H9 (cell line): ENCODE results near the gene KLF11. TPM values are rescaled to one million over a fixed set of nuclear protein-coding genes. Genes with fewer than 3 reads are reported as not detected.

Source experiments
- DNase-seq: peaks from one replicate; pipeline ENCODE4 v3.0.0-alpha.2; 2017
- H2AFZ ChIP-seq: one replicate; pipeline ENCODE4 v1.6.1; 2013; ENCODE audit warnings: mild to moderate bottlenecking, low read length, control low read depth, moderate library complexity
- H2AK5ac ChIP-seq: 2 replicates; pipeline ENCODE4 v1.6.1; 2013; ENCODE audit warnings: low read length, control low read depth, mixed read lengths; ENCODE audit not compliant: insufficient read length
- H2BK120ac ChIP-seq: one replicate; pipeline ENCODE4 v1.6.1; 2013; ENCODE audit warnings: low read depth, mild to moderate bottlenecking, low read length, control low read depth, inconsistent platforms; ENCODE audit not compliant: poor library complexity, severe bottlenecking
- H2BK12ac ChIP-seq: 2 replicates; pipeline ENCODE4 v1.6.1; 2013; ENCODE audit warnings: low read length, control low read depth, mixed read lengths, low read depth; ENCODE audit not compliant: insufficient read length
- H2BK15ac ChIP-seq: 2 replicates; pipeline ENCODE4 v1.6.1; 2013; ENCODE audit warnings: low read depth, low read length, control low read depth
- H2BK20ac ChIP-seq: one replicate; pipeline ENCODE4 v1.6.1; 2013; ENCODE audit warnings: low read depth, mild to moderate bottlenecking, low read length, control low read depth, inconsistent platforms; ENCODE audit not compliant: poor library complexity, severe bottlenecking
- H2BK5ac ChIP-seq: 2 replicates; pipeline ENCODE4 v1.6.1; 2013; ENCODE audit warnings: low read length, control low read depth, mixed read lengths; ENCODE audit not compliant: insufficient read length
- H3K14ac ChIP-seq: 2 replicates; pipeline ENCODE4 v1.6.1; 2013; ENCODE audit warnings: low read length, control low read depth; ENCODE audit not compliant: insufficient read depth
- H3K18ac ChIP-seq: 2 replicates; pipeline ENCODE4 v1.6.1; 2013; ENCODE audit warnings: low read depth, mild to moderate bottlenecking, mixed read lengths, low read length, control low read depth; ENCODE audit not compliant: insufficient read length
- H3K23ac ChIP-seq: 2 replicates; pipeline ENCODE4 v1.6.1; 2013; ENCODE audit warnings: low read length, control low read depth, mixed read lengths, low read depth; ENCODE audit not compliant: insufficient read length
- H3K23me2 ChIP-seq: 2 replicates; pipeline ENCODE4 v1.6.1; 2013; ENCODE audit warnings: low read depth, mild to moderate bottlenecking, mixed read lengths, low read length, control low read depth; ENCODE audit not compliant: insufficient read length, poor library complexity, severe bottlenecking
- H3K27ac ChIP-seq: 2 replicates; pipeline ENCODE4 v1.5.1; 2013; ENCODE audit warnings: low read length, control low read depth, mixed read lengths, low read depth; ENCODE audit not compliant: insufficient read length
- H3K27me3 ChIP-seq: 2 replicates; pipeline ENCODE4 v1.6.1; 2013; ENCODE audit warnings: low read length, control low read depth, inconsistent platforms; ENCODE audit not compliant: insufficient read depth
- H3K4ac ChIP-seq: 2 replicates; pipeline ENCODE4 v1.6.1; 2013; ENCODE audit warnings: low read depth, mild to moderate bottlenecking, control low read depth, inconsistent platforms, low read length, moderate library complexity
- H3K4me1 ChIP-seq: 2 replicates; pipeline ENCODE4 v1.6.1; 2013; ENCODE audit warnings: low read length, control low read depth, inconsistent platforms; ENCODE audit not compliant: insufficient read depth
- H3K4me2 ChIP-seq: 2 replicates; pipeline ENCODE4 v1.6.1; 2013; ENCODE audit warnings: low read length, control low read depth, mixed read lengths; ENCODE audit not compliant: insufficient read length, insufficient read depth
- H3K56ac ChIP-seq: 2 replicates; pipeline ENCODE4 v1.6.1; 2013; ENCODE audit warnings: low read depth, mild to moderate bottlenecking, mixed read lengths, low read length, control low read depth; ENCODE audit not compliant: insufficient read length
- H3K79me1 ChIP-seq: 2 replicates; pipeline ENCODE4 v1.6.1; 2013; ENCODE audit warnings: low read depth, mild to moderate bottlenecking, moderate library complexity, low read length, control low read depth, inconsistent platforms; ENCODE audit not compliant: insufficient read depth, poor library complexity, severe bottlenecking
- H3K79me2 ChIP-seq: 2 replicates; pipeline ENCODE4 v1.6.1; 2013; ENCODE audit warnings: low read length, control low read depth, inconsistent platforms; ENCODE audit not compliant: insufficient read depth
- H3K9ac ChIP-seq: 2 replicates; pipeline ENCODE4 v1.6.1; 2013; ENCODE audit warnings: low read length, control low read depth, mixed read lengths; ENCODE audit not compliant: insufficient read length; ENCODE audit errors: extremely low read depth
- H3K9me3 ChIP-seq: one replicate; pipeline ENCODE4 v1.6.1; 2013; ENCODE audit warnings: low read depth, low read length, inconsistent platforms; ENCODE audit not compliant: control insufficient read depth
- H3T11ph ChIP-seq: one replicate; pipeline ENCODE4 v1.6.1; 2013; ENCODE audit warnings: mild to moderate bottlenecking, low read length, control low read depth, inconsistent platforms
- H4K20me1 ChIP-seq: one replicate; pipeline ENCODE4 v1.6.1; 2013; ENCODE audit not compliant: control insufficient read depth, insufficient read length, insufficient read depth
- H4K5ac ChIP-seq: 2 replicates; pipeline ENCODE4 v1.6.1; 2013; ENCODE audit warnings: low read depth, mild to moderate bottlenecking, mixed read lengths, low read length, control low read depth; ENCODE audit not compliant: insufficient read length
- H4K8ac ChIP-seq: replicated peaks from 2 replicates; pipeline ENCODE4 v1.6.1; 2013; ENCODE audit warnings: low read length, control low read depth, mixed read lengths, low read depth; ENCODE audit not compliant: insufficient read length
- H4K91ac ChIP-seq: 2 replicates; pipeline ENCODE4 v1.6.1; 2013; ENCODE audit warnings: low read depth, mild to moderate bottlenecking, moderate library complexity, mixed read lengths, low read length, control low read depth; ENCODE audit not compliant: insufficient read length
- H3K27ac Mint-ChIP-seq, 3 experiments: 2 replicates in 2 of 3; 3 replicates in 1 of 3; pipeline ENCODE4 v1.8.0; 2020 to 2021; ENCODE audit warnings: mixed read lengths in 3 of 3, mild to moderate bottlenecking in 1 of 3, moderate library complexity in 1 of 3
- H3K27me3 Mint-ChIP-seq: 2 replicates; pipeline ENCODE4 v1.8.0; 2021; ENCODE audit warnings: low read depth, mild to moderate bottlenecking, moderate library complexity, mixed read lengths
- H3K36me3 Mint-ChIP-seq, 3 experiments: 2 replicates in 2 of 3; 3 replicates in 1 of 3; pipeline ENCODE4 v1.8.0; 2020 to 2021; ENCODE audit warnings: low read depth in 3 of 3, mixed read lengths in 3 of 3; ENCODE audit not compliant: insufficient read depth in 1 of 3
- H3K4me1 Mint-ChIP-seq, 2 experiments: 2 replicates each; pipeline ENCODE4 v1.8.0; 2020; ENCODE audit warnings: mixed read lengths in 2 of 2
- H3K4me3 Mint-ChIP-seq, 2 experiments: 2 replicates in 1 of 2; 3 replicates in 1 of 2; pipeline ENCODE4 v1.8.0; 2020 to 2021; ENCODE audit warnings: mild to moderate bottlenecking in 2 of 2, mixed read lengths in 2 of 2, moderate library complexity in 1 of 2
- H3K9me3 Mint-ChIP-seq, 2 experiments: 2 replicates in 1 of 2; 3 replicates in 1 of 2; pipeline ENCODE4 v1.8.0; 2020; ENCODE audit warnings: mild to moderate bottlenecking in 2 of 2, mixed read lengths in 2 of 2, moderate library complexity in 1 of 2
- WGBS: extraction: QIAGEN DNeasy Blood & Tissue Kit; methylation state at CpG from one replicate; pipeline ENCODE4 v1.1.7; 2013; ENCODE audit warnings: missing lambda C conversion rate, low lambda C conversion rate, mixed read lengths; ENCODE audit not compliant: insufficient read length; ENCODE audit errors: extremely low coverage; 5-methylcytosine and 5-hydroxymethylcytosine counted together
- total RNA-seq: library from RNA; stranded (reverse); gene quantifications from 2 replicates; pipeline ENCODE4 v1.2.1, GENCODE V29; 2021
- TF ChIP-seq, protein P1 (sequence below): fragments of 200-600 bp; sonication (generic); conservative IDR thresholded peaks from 3 replicates; pipeline ENCODE4 v1.8.0; 2021; ENCODE audit warnings: antibody characterized with exemption, mild to moderate bottlenecking

Gene KLF11
- total RNA-seq, 1 experiment from 2014 or later = 15.5 TPM

- no peak overlapping the region for H3T11ph ChIP-seq
- H2BK120ac ChIP-seq = no peak overlapping the region
- H2BK15ac ChIP-seq = no peak overlapping the region
- H3K4me1 ChIP-seq = no peaks in the 10 kb centered on the region
- no peaks in the 10 kb centered on the region for H4K20me1 ChIP-seq
- H2AK5ac ChIP-seq = no peak overlapping the region
- DNase-seq = no peak
- no peaks in the 10 kb centered on the region for H3K9me3 ChIP-seq
- no peak overlapping the region for H2BK20ac ChIP-seq
- no peak overlapping the region for H3K18ac ChIP-seq
- no peaks in the 10 kb centered on the region for H3K27me3 ChIP-seq
- no peaks in the 10 kb centered on the region for H3K79me1 ChIP-seq
- no peak overlapping the region for H3K4me2 ChIP-seq
- H3K79me2 ChIP-seq = no peaks in the 10 kb centered on the region
- H2BK5ac ChIP-seq = no peak overlapping the region
- H3K27ac ChIP-seq = no peak overlapping the region
- no peak overlapping the region for H2BK12ac ChIP-seq
- H3K14ac ChIP-seq = no peak overlapping the region
- H4K91ac ChIP-seq = no peak overlapping the region
- H3K23ac ChIP-seq = no peak overlapping the region
- TF ChIP-seq, protein P1, sequence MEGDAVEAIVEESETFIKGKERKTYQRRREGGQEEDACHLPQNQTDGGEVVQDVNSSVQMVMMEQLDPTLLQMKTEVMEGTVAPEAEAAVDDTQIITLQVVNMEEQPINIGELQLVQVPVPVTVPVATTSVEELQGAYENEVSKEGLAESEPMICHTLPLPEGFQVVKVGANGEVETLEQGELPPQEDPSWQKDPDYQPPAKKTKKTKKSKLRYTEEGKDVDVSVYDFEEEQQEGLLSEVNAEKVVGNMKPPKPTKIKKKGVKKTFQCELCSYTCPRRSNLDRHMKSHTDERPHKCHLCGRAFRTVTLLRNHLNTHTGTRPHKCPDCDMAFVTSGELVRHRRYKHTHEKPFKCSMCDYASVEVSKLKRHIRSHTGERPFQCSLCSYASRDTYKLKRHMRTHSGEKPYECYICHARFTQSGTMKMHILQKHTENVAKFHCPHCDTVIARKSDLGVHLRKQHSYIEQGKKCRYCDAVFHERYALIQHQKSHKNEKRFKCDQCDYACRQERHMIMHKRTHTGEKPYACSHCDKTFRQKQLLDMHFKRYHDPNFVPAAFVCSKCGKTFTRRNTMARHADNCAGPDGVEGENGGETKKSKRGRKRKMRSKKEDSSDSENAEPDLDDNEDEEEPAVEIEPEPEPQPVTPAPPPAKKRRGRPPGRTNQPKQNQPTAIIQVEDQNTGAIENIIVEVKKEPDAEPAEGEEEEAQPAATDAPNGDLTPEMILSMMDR = no peak
- no peak overlapping the region for H3K9ac ChIP-seq
- H3K4ac ChIP-seq = no peak overlapping the region
- Mint-ChIP-seq H3K4me3 (no peak overlapping the region), H3K36me3 (peaks cover 31 to 51% (median 48%) of the 10 kb centered on the region in 3 experiments), H3K4me1 (peaks cover 0 to 17% of the 10 kb centered on the region in 2 experiments; a peak in 3 of 4 replicates), H3K27ac (no peak overlapping the region; a peak in 1 of 7 replicates), H3K9me3 (peaks cover 0 to 5% of the 10 kb centered on the region in 2 experiments; a peak in 3 of 5 replicates), H3K27me3 (peaks cover 14% of the 10 kb centered on the region)
- H2AFZ ChIP-seq = no peak overlapping the region
- H4K5ac ChIP-seq = no peak overlapping the region
- no CpG with 5 or more reads among the region's 15 CpGs for WGBS
- no peak overlapping the region for H4K8ac ChIP-seq
- no peak overlapping the region for H3K56ac ChIP-seq
- H3K23me2 ChIP-seq = peaks cover under 1% of the 10 kb centered on the region
These were observed 4.5 kb downstream of the KLF11 start for GRCh38 chr2:10047616-10048500.
